Measurements from ENCODE around the gene SYNJ2.

SYNJ2 gene

GRCh38 chr6:157954150-157955117 lies 27.2 kb upstream of the SYNJ2 start:
- no peaks in the 10 kb centered on the region for H4K20me1 ChIP-seq (ENCODE audit: insufficient read depth, low read length)
- no peak overlapping the region for H3K9ac ChIP-seq (ENCODE audit: low read length)
- H3K36me3 ChIP-seq (ENCODE audit: insufficient read depth, low read length), result no peaks in the 10 kb centered on the region; the same call in 1 of the 2 replicates
- H3F3A ChIP-seq (ENCODE audit: insufficient read depth, low read length), result no peaks in the 10 kb centered on the region
- no peak overlapping the region for H3K4me3 ChIP-seq (ENCODE audit: low read depth, low read length, poor library complexity, severe bottlenecking)
- no peaks in the 10 kb centered on the region; the same call in 1 of the 2 replicates for H3K9me3 ChIP-seq (ENCODE audit: low read length)
- no peak overlapping the region for H2AFZ ChIP-seq (ENCODE audit: low read length)
- no peak overlapping the region for H3K27ac ChIP-seq (ENCODE audit: low read depth, low read length, poor library complexity, severe bottlenecking)
- H3K4me2 ChIP-seq (ENCODE audit: low read length), result no peak overlapping the region
- no peaks in the 10 kb centered on the region for H3K9me2 ChIP-seq (ENCODE audit: low read depth, low read length)
- H3K79me2 ChIP-seq (ENCODE audit: insufficient read depth, low read length), result no peaks in the 10 kb centered on the region
- no peak for TF ChIP-seq CTCF (IDR thresholded peaks at IDR 0.05; ENCODE audit: low read length)
- TF ChIP-seq EZH2 (IDR thresholded peaks at IDR 0.05; ENCODE audit: borderline replicate concordance, low read length), result no peak
- 0 out of 2 replicates have a peak, but pooled peaks cover 4% of the 10 kb centered on the region for H3K27me3 ChIP-seq (ENCODE audit: insufficient read depth, low read length)
- no peaks in the 10 kb centered on the region for H3K4me1 ChIP-seq (ENCODE audit: insufficient read depth, low read length, severe bottlenecking)

DNA sequence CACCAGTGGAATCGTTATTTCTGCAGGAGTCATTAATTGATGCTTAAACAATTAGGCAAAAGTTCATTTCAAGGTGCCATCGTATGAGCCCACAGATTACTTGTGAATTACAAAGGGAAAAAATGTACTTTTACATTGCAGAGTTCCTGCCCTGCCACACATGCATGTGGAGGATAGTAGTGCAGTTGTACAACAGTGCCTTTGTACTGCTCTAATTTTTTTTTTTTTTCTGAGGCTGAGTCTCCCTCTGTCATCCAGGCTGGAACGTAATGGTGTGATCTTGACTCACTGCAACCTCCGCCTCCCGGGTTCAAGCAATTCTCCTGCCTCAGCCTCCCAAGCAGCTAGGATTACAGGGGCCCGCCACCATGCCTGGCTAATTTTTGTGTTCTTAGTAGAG lies 26.0 kb upstream of the SYNJ2 start:
- Histone ChIP-seq H3K4me1 (ENCODE audit: insufficient read depth, low read length, severe bottlenecking) (no peaks in the 10 kb centered on the region), H3K36me3 (ENCODE audit: insufficient read depth, low read length) (no peaks in the 10 kb centered on the region), H3K27me3 (ENCODE audit: insufficient read depth, low read length) (no peaks in the 10 kb centered on the region), H4K20me1 (ENCODE audit: insufficient read depth, low read length) (no peaks in the 10 kb centered on the region), H3K79me2 (ENCODE audit: insufficient read depth, low read length) (no peaks in the 10 kb centered on the region), H3K9me2 (ENCODE audit: low read depth, low read length) (no peaks in the 10 kb centered on the region), H2AFZ (ENCODE audit: low read length) (no peak overlapping the region), H3K27ac (ENCODE audit: low read depth, low read length, poor library complexity, severe bottlenecking) (no peak overlapping the region), H3K4me3 (ENCODE audit: low read depth, low read length, poor library complexity, severe bottlenecking) (no peak overlapping the region), H3F3A (ENCODE audit: insufficient read depth, low read length) (no peaks in the 10 kb centered on the region), H3K9ac (ENCODE audit: low read length) (no peak overlapping the region), H3K9me3 (ENCODE audit: low read length) (no peaks in the 10 kb centered on the region; the same call in 1 of the 2 replicates), H3K4me2 (ENCODE audit: low read length) (no peak overlapping the region)
- TF ChIP-seq CTCF (IDR thresholded peaks at IDR 0.05; ENCODE audit: low read length) (no peak), EZH2 (IDR thresholded peaks at IDR 0.05; ENCODE audit: borderline replicate concordance, low read length) (no peak)

GRCh38 chr6:157956171-157956730 lies 25.4 kb upstream of the SYNJ2 start:
- H4K20me1 ChIP-seq (ENCODE audit: insufficient read depth, low read length), result no peaks in the 10 kb centered on the region
- H3K9me2 ChIP-seq (ENCODE audit: low read depth, low read length), result no peaks in the 10 kb centered on the region
- no peak overlapping the region for H3K4me2 ChIP-seq (ENCODE audit: low read length)
- H2AFZ ChIP-seq (ENCODE audit: low read length), result no peak overlapping the region
- no peak overlapping the region for H3K27ac ChIP-seq (ENCODE audit: low read depth, low read length, poor library complexity, severe bottlenecking)
- H3K79me2 ChIP-seq (ENCODE audit: insufficient read depth, low read length), result no peaks in the 10 kb centered on the region
- no peak overlapping the region for H3K9ac ChIP-seq (ENCODE audit: low read length)
- no peak overlapping the region for H3K4me3 ChIP-seq (ENCODE audit: low read depth, low read length, poor library complexity, severe bottlenecking)
- no peaks in the 10 kb centered on the region for H3K36me3 ChIP-seq (ENCODE audit: insufficient read depth, low read length)
- H3K27me3 ChIP-seq (ENCODE audit: insufficient read depth, low read length), result no peaks in the 10 kb centered on the region
- H3K4me1 ChIP-seq (ENCODE audit: insufficient read depth, low read length, severe bottlenecking), result no peaks in the 10 kb centered on the region
- no peaks in the 10 kb centered on the region; the same call in 1 of the 2 replicates for H3K9me3 ChIP-seq (ENCODE audit: low read length)
- H3F3A ChIP-seq (ENCODE audit: insufficient read depth, low read length), result no peaks in the 10 kb centered on the region
- TF ChIP-seq EZH2 (IDR thresholded peaks at IDR 0.05; ENCODE audit: borderline replicate concordance, low read length) (no peak), CTCF (IDR thresholded peaks at IDR 0.05; ENCODE audit: low read length) (no peak)
